ENCODE data around the gene RBAK. TPM values are rescaled to one million over a fixed set of nuclear protein-coding genes. Genes with fewer than 3 reads are reported as not detected.

The RBAK gene
- total RNA-seq (ENCODE audit: unreplicated experiment), result 16.4 TPM
- long read RNA-seq, result 0 reads

DNA sequence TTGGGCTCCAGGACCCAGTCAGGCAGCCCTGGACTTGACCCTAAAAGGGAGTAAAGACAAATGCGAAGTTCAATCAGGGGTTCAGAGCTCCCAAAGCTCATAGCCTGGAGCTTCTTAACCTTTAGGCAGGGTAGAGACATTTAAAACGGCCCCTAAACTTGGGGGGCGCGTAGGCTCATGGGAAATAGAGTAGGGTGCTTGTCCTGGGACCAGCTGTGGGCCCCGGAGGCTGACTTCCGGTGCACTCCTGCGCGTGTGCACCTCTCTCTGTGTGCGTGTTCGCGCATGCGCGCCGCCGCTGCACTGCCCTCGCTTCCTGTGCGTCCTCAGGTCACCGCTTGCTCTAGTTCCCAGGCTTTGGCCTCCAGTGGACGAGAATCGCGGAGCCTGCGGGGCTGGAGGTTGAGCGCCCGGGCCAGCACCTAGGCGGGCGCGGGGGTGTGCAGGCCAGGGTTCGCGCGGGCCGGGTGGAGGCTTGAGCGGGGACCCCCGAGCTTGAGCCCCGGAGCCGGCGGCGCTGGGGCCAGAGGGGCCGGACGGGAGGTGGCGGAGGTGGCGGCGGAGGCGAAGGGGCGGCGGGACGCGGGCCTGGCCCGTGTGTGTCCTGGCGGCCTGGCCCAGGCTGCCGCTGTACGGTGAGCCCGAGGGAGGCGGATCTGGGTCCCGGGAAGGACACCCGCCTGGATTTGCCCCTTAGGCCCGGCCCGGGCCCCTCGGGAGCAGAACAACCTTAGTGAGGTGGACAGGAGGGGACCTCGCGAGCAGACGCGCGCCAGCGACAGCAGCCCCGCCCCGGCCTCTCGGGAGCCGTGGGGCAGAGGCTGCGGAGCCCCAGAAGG is at the start of gene RBAK:
Gene RBAK (plus strand): TSS at position 303 of the 839 bp plus-strand sequence. CDS start 2,217 bp downstream, outside the sequence.
- peaks cover 8% of the 10 kb centered on the region for H3K4me1 Mint-ChIP-seq (ENCODE audit: unreplicated experiment)
- peaks cover 26% of the 10 kb centered on the region for H3K36me3 Mint-ChIP-seq (ENCODE audit: low read depth, unreplicated experiment)
- no peaks in the 10 kb centered on the region for H3K9me3 Mint-ChIP-seq (ENCODE audit: unreplicated experiment)
- peaks cover 7% of the 10 kb centered on the region for H3K27me3 Mint-ChIP-seq (ENCODE audit: unreplicated experiment)
- H3K27ac Mint-ChIP-seq (ENCODE audit: unreplicated experiment), result peak within 1 kb of the TSS; percentile 52
- TF ChIP-seq, protein P1, sequence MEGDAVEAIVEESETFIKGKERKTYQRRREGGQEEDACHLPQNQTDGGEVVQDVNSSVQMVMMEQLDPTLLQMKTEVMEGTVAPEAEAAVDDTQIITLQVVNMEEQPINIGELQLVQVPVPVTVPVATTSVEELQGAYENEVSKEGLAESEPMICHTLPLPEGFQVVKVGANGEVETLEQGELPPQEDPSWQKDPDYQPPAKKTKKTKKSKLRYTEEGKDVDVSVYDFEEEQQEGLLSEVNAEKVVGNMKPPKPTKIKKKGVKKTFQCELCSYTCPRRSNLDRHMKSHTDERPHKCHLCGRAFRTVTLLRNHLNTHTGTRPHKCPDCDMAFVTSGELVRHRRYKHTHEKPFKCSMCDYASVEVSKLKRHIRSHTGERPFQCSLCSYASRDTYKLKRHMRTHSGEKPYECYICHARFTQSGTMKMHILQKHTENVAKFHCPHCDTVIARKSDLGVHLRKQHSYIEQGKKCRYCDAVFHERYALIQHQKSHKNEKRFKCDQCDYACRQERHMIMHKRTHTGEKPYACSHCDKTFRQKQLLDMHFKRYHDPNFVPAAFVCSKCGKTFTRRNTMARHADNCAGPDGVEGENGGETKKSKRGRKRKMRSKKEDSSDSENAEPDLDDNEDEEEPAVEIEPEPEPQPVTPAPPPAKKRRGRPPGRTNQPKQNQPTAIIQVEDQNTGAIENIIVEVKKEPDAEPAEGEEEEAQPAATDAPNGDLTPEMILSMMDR (IDR thresholded peaks at IDR 0.05; ENCODE audit: unreplicated experiment), result no peak
- peak; percentile 83 for DNase-seq (ENCODE audit: low spot score)
- peak within 1 kb of the TSS; percentile 97 for H3K4me3 Mint-ChIP-seq (ENCODE audit: unreplicated experiment)

DNA sequence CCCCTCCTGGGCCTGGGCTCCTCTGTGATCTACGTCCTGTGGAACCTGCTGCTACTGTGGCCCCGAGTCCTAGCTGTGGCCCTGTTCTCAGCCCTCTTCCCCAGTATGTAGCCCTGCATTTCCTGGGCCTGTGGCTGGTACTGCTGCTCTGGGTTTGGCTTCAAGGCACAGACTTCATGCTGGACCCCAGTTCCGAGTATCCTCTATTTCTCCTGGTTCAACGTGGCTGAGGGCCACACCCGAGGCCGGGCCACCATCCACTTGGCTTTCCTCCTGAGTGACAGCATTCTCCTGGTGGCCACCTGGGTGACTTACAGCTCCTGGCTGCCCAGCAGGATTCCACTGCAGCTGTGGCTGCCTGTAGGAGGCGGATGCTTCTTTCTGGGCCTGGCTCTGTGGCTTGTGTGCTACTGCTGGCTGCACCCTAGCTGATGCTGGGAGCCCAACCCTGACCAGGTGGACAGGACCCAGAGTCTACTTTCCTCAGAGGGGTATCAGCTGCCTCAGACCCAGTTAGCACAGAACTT is 48.9 kb upstream of the RBAK start:
- no peaks in the 10 kb centered on the region for H3K9me3 Mint-ChIP-seq (ENCODE audit: unreplicated experiment)
- H3K27ac Mint-ChIP-seq (ENCODE audit: unreplicated experiment), result no peak overlapping the region
- DNase-seq (ENCODE audit: low spot score), result no peak
- peak overlapping the region; percentile 42 for H3K4me3 Mint-ChIP-seq (ENCODE audit: unreplicated experiment)
- TF ChIP-seq, protein P1 (IDR thresholded peaks at IDR 0.05; ENCODE audit: unreplicated experiment), result no peak
- H3K4me1 Mint-ChIP-seq (ENCODE audit: unreplicated experiment), result peaks cover 2% of the 10 kb centered on the region
- H3K27me3 Mint-ChIP-seq (ENCODE audit: unreplicated experiment), result peaks cover under 1% of the 10 kb centered on the region
- peaks cover 49% of the 10 kb centered on the region for H3K36me3 Mint-ChIP-seq (ENCODE audit: low read depth, unreplicated experiment)

DNA sequence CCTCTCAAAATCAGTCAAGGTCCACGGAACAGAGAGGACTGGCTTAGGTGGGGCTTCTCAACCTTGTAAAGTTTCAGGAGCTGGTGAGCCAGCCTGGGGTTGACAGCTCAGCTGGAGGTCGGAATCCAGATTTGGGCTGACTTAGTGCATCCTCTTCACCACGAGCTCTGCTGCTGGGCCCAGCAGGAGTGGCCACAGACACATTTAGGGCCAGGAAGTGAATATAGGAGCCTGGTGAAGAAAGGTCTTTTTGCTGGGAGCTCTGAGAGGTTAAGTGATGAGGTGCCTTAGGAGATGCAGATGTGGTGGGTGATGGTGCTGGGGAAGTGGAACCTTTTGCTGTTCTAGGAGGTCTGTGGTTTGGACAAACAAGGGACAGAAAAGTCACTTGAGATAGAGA is 47.4 kb upstream of the RBAK start:
- Mint-ChIP-seq H3K27ac (ENCODE audit: unreplicated experiment) (no peak overlapping the region), H3K9me3 (ENCODE audit: unreplicated experiment) (no peaks in the 10 kb centered on the region), H3K4me1 (ENCODE audit: unreplicated experiment) (peaks cover 2% of the 10 kb centered on the region), H3K27me3 (ENCODE audit: unreplicated experiment) (peaks cover 2% of the 10 kb centered on the region), H3K4me3 (ENCODE audit: unreplicated experiment) (no peak overlapping the region), H3K36me3 (ENCODE audit: low read depth, unreplicated experiment) (peaks cover 48% of the 10 kb centered on the region)
- TF ChIP-seq, protein P1 (IDR thresholded peaks at IDR 0.05; ENCODE audit: unreplicated experiment), result no peak
- no peak for DNase-seq (ENCODE audit: low spot score)

DNA sequence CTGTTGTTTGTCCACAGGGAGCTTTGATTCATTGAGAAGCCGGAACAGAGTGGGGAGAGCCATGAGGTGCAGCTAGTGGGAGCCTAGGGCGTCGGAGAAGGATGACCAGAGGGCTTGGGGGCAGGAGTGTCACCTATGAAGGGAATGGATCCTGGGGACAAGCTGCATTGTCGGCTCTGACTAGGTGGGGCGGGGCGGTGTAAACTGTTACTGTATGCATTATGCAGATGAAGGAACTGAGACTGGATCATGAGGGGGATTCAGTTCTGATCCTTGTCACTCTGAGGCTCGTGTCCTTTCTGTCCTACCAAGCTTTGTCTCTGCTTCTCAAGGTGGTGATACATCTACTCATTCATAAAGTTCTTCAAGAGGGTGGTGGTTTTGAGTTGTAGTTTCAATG is 46.8 kb upstream of the RBAK start:
- DNase-seq (ENCODE audit: low spot score), result no peak
- Mint-ChIP-seq H3K36me3 (ENCODE audit: low read depth, unreplicated experiment) (peaks cover 45% of the 10 kb centered on the region), H3K4me1 (ENCODE audit: unreplicated experiment) (peaks cover 2% of the 10 kb centered on the region), H3K27me3 (ENCODE audit: unreplicated experiment) (peaks cover 2% of the 10 kb centered on the region), H3K27ac (ENCODE audit: unreplicated experiment) (no peak overlapping the region), H3K4me3 (ENCODE audit: unreplicated experiment) (peak overlapping the region; percentile 64), H3K9me3 (ENCODE audit: unreplicated experiment) (no peaks in the 10 kb centered on the region)
- TF ChIP-seq, protein P1 (IDR thresholded peaks at IDR 0.05; ENCODE audit: unreplicated experiment), result no peak

Data from endothelial cell (in vitro differentiated cells).